ENCODE results near the gene HEBP1. TPM values are rescaled to one million over a fixed set of nuclear protein-coding genes. Genes with fewer than 3 reads are reported as not detected.

Gene HEBP1
- total RNA-seq, 2 experiments from 2014 or later, result 23.5 to 28.6 TPM

- H3K27ac Mint-ChIP-seq, result no peak overlapping the region
- peaks cover 40% of the 10 kb centered on the region for H3K36me3 Mint-ChIP-seq (ENCODE audit: low read depth)
- DNase-seq, result no peak
- ATAC-seq, result no peak
- POLR2A ChIA-PET, result no interaction called here
- no peaks in the 10 kb centered on the region for H3K4me1 Mint-ChIP-seq
- H3K9me3 Mint-ChIP-seq (ENCODE audit: low read depth), result peaks cover 15% of the 10 kb centered on the region
- H3K4me3 Mint-ChIP-seq, result no peak overlapping the region
- H3K27me3 Mint-ChIP-seq, result no peaks in the 10 kb centered on the region
- intact Hi-C loops (cut with DNase I, micrococcal nuclease), result no loop called here
- CTCF ChIA-PET, result interaction anchor here (0.6 to 2.0 kb wide), 4 partner anchors 9 to 201 kb away, joined by 3 to 7 read pairs (median 3); no protein-coding TSS in a partner anchor
Observed at GRCh38 chr12:12976366-12976765, 23.7 kb downstream of the HEBP1 start.

GRCh38 chr12:12975322-12976077 is 24.6 kb downstream of the HEBP1 start:
- H3K9me3 Mint-ChIP-seq (ENCODE audit: low read depth), result peaks cover 15% of the 10 kb centered on the region
- H3K27ac Mint-ChIP-seq, result no peak overlapping the region
- H3K4me1 Mint-ChIP-seq, result no peaks in the 10 kb centered on the region
- ChIA-PET POLR2A (no interaction called here), CTCF (interaction anchor here (0.5 to 2.5 kb wide), 7 partner anchors 10 to 333 kb away, joined by 3 to 7 read pairs (median 3); no protein-coding TSS in a partner anchor)
- ATAC-seq (no peak), DNase-seq (peak; percentile 29)
- peaks cover 42% of the 10 kb centered on the region for H3K36me3 Mint-ChIP-seq (ENCODE audit: low read depth)
- H3K4me3 Mint-ChIP-seq, result no peak overlapping the region
- intact Hi-C loops (cut with DNase I, micrococcal nuclease), result no loop called here
- no peaks in the 10 kb centered on the region for H3K27me3 Mint-ChIP-seq

- H3K27ac Mint-ChIP-seq, result no peak overlapping the region
- H3K4me3 Mint-ChIP-seq, result no peak overlapping the region
- ATAC-seq (no peak), DNase-seq (no peak)
- H3K36me3 Mint-ChIP-seq (ENCODE audit: low read depth), result peaks cover 42% of the 10 kb centered on the region
- no peaks in the 10 kb centered on the region for H3K27me3 Mint-ChIP-seq
- ChIA-PET CTCF (interaction anchor here (1.1 to 2.5 kb wide), 3 partner anchors 9 to 185 kb away, joined by 3 to 7 read pairs (median 5); no protein-coding TSS in a partner anchor), POLR2A (no interaction called here)
- no peaks in the 10 kb centered on the region for H3K4me1 Mint-ChIP-seq
- intact Hi-C loops (cut with DNase I, micrococcal nuclease), result no loop called here
- peaks cover 15% of the 10 kb centered on the region for H3K9me3 Mint-ChIP-seq (ENCODE audit: low read depth)
Observed at GRCh38 chr12:12974211-12974610, 25.9 kb downstream of the HEBP1 start.

- intact Hi-C loops (cut with DNase I, micrococcal nuclease), result no loop called here
Observed at GRCh38 chr12:12973019-12973418, 27.0 kb downstream of the HEBP1 start.

GRCh38 chr12:12965836-12966235 is 34.2 kb downstream of the HEBP1 start:
- H3K36me3 Mint-ChIP-seq (ENCODE audit: low read depth), result peaks cover 5% of the 10 kb centered on the region
- no peak overlapping the region for H3K4me3 Mint-ChIP-seq
- no peak for DNase-seq
- H3K9me3 Mint-ChIP-seq (ENCODE audit: low read depth), result no peaks in the 10 kb centered on the region
- CTCF ChIA-PET, result no interaction called here
- intact Hi-C loops (cut with DNase I, micrococcal nuclease), result no loop called here
- no peak overlapping the region for H3K27ac Mint-ChIP-seq
- no peak for ATAC-seq
- peaks cover 6% of the 10 kb centered on the region for H3K4me1 Mint-ChIP-seq
- POLR2A ChIA-PET, result no interaction called here
- H3K27me3 Mint-ChIP-seq, result no peaks in the 10 kb centered on the region

More at GRCh38 chr12:12973019-12973418, 27.0 kb downstream of the HEBP1 start:
- Mint-ChIP-seq H3K36me3 (ENCODE audit: low read depth) (peaks cover 42% of the 10 kb centered on the region), H3K9me3 (ENCODE audit: low read depth) (peaks cover 15% of the 10 kb centered on the region), H3K27ac (no peak overlapping the region), H3K27me3 (no peaks in the 10 kb centered on the region), H3K4me3 (no peak overlapping the region), H3K4me1 (no peaks in the 10 kb centered on the region)
- ChIA-PET CTCF (no interaction called here), POLR2A (no interaction called here)
- ATAC-seq (no peak), DNase-seq (no peak)

GRCh38 chr12:12964255-12964654 is 35.8 kb downstream of the HEBP1 start:
- ChIA-PET CTCF (interaction anchor here (0.6 kb wide), 1 partner anchor 38 kb away, joined by 3 read pairs; no protein-coding TSS in a partner anchor), POLR2A (no interaction called here)
- no peaks in the 10 kb centered on the region for H3K27me3 Mint-ChIP-seq
- peaks cover 6% of the 10 kb centered on the region for H3K4me1 Mint-ChIP-seq
- ATAC-seq (peak; percentile 79), DNase-seq (no peak)
- intact Hi-C loops (cut with DNase I, micrococcal nuclease), result no loop called here
- no peaks in the 10 kb centered on the region for H3K9me3 Mint-ChIP-seq (ENCODE audit: low read depth)
- peak overlapping the region; percentile 35 for H3K27ac Mint-ChIP-seq
- peaks cover 5% of the 10 kb centered on the region for H3K36me3 Mint-ChIP-seq (ENCODE audit: low read depth)
- H3K4me3 Mint-ChIP-seq, result no peak overlapping the region

GRCh38 chr12:12960639-12961209 is 39.3 kb downstream of the HEBP1 start:
- H3K9me3 Mint-ChIP-seq (ENCODE audit: low read depth), result no peaks in the 10 kb centered on the region
- no peak overlapping the region for H3K4me3 Mint-ChIP-seq
- no peak for DNase-seq
- intact Hi-C loops (cut with DNase I, micrococcal nuclease), result no loop called here
- H3K27me3 Mint-ChIP-seq, result no peaks in the 10 kb centered on the region
- peaks cover 6% of the 10 kb centered on the region for H3K4me1 Mint-ChIP-seq
- POLR2A ChIA-PET, result no interaction called here
- H3K36me3 Mint-ChIP-seq (ENCODE audit: low read depth), result no peaks in the 10 kb centered on the region
- CTCF ChIA-PET, result interaction anchor here (0.6 to 1.3 kb wide), 4 partner anchors 10 to 16 kb away, joined by 3 to 5 read pairs (median 3); no protein-coding TSS in a partner anchor
- H3K27ac Mint-ChIP-seq, result peak overlapping the region; percentile 42
- no peak for ATAC-seq

- Mint-ChIP-seq H3K27me3 (no peaks in the 10 kb centered on the region), H3K36me3 (ENCODE audit: low read depth) (no peaks in the 10 kb centered on the region)
Observed at GRCh38 chr12:12958886-12959285, 41.2 kb downstream of the HEBP1 start.

GRCh38 chr12:12954878-12955625 is 45.0 kb downstream of the HEBP1 start:
- Mint-ChIP-seq H3K4me3 (no peak overlapping the region), H3K27me3 (no peaks in the 10 kb centered on the region), H3K27ac (no peak overlapping the region), H3K9me3 (ENCODE audit: low read depth) (no peaks in the 10 kb centered on the region), H3K36me3 (ENCODE audit: low read depth) (no peaks in the 10 kb centered on the region), H3K4me1 (no peaks in the 10 kb centered on the region)
- ChIA-PET CTCF (interaction anchor here (0.6 kb wide), 1 partner anchor 45 kb away, joined by 3 read pairs; no protein-coding TSS in a partner anchor), POLR2A (no interaction called here)
- DNase-seq, result no peak
- intact Hi-C loops (cut with DNase I, micrococcal nuclease), result no loop called here
- no peak for ATAC-seq

More at GRCh38 chr12:12958886-12959285, 41.2 kb downstream of the HEBP1 start:
- ChIA-PET CTCF (interaction anchor here (1.9 kb wide), 1 partner anchor 24 kb away, joined by 4 read pairs; no protein-coding TSS in a partner anchor), POLR2A (no interaction called here)
- no peak overlapping the region for H3K4me3 Mint-ChIP-seq
- no peak for ATAC-seq
- no peaks in the 10 kb centered on the region for H3K9me3 Mint-ChIP-seq (ENCODE audit: low read depth)
- H3K4me1 Mint-ChIP-seq, result no peaks in the 10 kb centered on the region
- DNase-seq, result no peak
- no peak overlapping the region for H3K27ac Mint-ChIP-seq
- intact Hi-C loops (cut with DNase I, micrococcal nuclease), result no loop called here

GRCh38 chr12:12954356-12954755 is 45.7 kb downstream of the HEBP1 start:
- DNase-seq, result no peak
- Mint-ChIP-seq H3K4me3 (no peak overlapping the region), H3K27me3 (no peaks in the 10 kb centered on the region), H3K9me3 (ENCODE audit: low read depth) (no peaks in the 10 kb centered on the region), H3K36me3 (ENCODE audit: low read depth) (no peaks in the 10 kb centered on the region), H3K4me1 (no peaks in the 10 kb centered on the region), H3K27ac (no peak overlapping the region)
- intact Hi-C loops (cut with DNase I, micrococcal nuclease), result no loop called here
- POLR2A ChIA-PET, result no interaction called here
- CTCF ChIA-PET, result interaction anchor here (0.6 to 0.8 kb wide), 2 partner anchors 270 to 778 kb away, joined by 3 read pairs; no protein-coding TSS in a partner anchor
- no peak for ATAC-seq

- Mint-ChIP-seq H3K36me3 (ENCODE audit: low read depth) (no peaks in the 10 kb centered on the region), H3K4me1 (peaks cover 5% of the 10 kb centered on the region), H3K27me3 (no peaks in the 10 kb centered on the region), H3K4me3 (no peak within 1 kb of the TSS), H3K9me3 (ENCODE audit: low read depth) (no peaks in the 10 kb centered on the region), H3K27ac (no peak within 1 kb of the TSS)
- intact Hi-C loops (cut with DNase I, micrococcal nuclease), result no loop called here
- DNase-seq, result no peak
- no peak for ATAC-seq
- POLR2A ChIA-PET, result no interaction called here
- CTCF ChIA-PET, result no interaction called here
Observed at GRCh38 chr12:12952036-12952435, 48.0 kb downstream of the HEBP1 start, which contains the start of gene GPRC5D. TSS of gene GPRC5D (minus strand) at chr12:12952170. CDS start at chr12:12950384, 1,786 bp downstream.

Measured in activated CD4-positive, alpha-beta T cell treated with anti-CD3 and anti-CD28 coated beads for 36 hours (primary cell).